ENCODE measurements around the gene STMP1.
"Not testable (repeated sequence)": the region's sequence is repeated elsewhere in the genome, so short reads cannot be mapped to it uniquely, and the experiment has no call there.

STMP1 gene

GRCh38 chr7:135650831-135651573 is 11.3 kb upstream of the STMP1 start:
- Mint-ChIP-seq H3K27me3 (no peaks in the 10 kb centered on the region), H3K36me3 (ENCODE audit: insufficient read depth) (peaks cover 21% of the 10 kb centered on the region), H3K27ac (peak overlapping the region in 1 of 2 donors; percentile 13), H3K4me1 (ENCODE audit: low read depth in 2 of 2) (no peaks in the 10 kb centered on the region), H3K4me3 (no peak overlapping the region), H3K9me3 (no peaks in the 10 kb centered on the region)
- ATAC-seq (replicated peaks) (no peak), DNase-seq (no peak)

GRCh38 chr7:135653340-135654080 is 8.8 kb upstream of the STMP1 start:
- Mint-ChIP-seq H3K27me3 (no peaks in the 10 kb centered on the region), H3K4me1 (ENCODE audit: low read depth in 2 of 2) (no peaks in the 10 kb centered on the region), H3K27ac (no peak overlapping the region), H3K4me3 (no peak overlapping the region), H3K9me3 (no peaks in the 10 kb centered on the region), H3K36me3 (ENCODE audit: insufficient read depth) (peaks cover 14% of the 10 kb centered on the region)
- DNase-seq (no peak), ATAC-seq (replicated peaks) (no peak)

GRCh38 chr7:135658564-135658963 is 3.8 kb upstream of the STMP1 start:
- Mint-ChIP-seq H3K4me3 (no peak overlapping the region), H3K36me3 (ENCODE audit: insufficient read depth) (peaks cover 18% of the 10 kb centered on the region), H3K27ac (no peak overlapping the region), H3K9me3 (peaks cover 0 to 5% of the 10 kb centered on the region in 2 donors), H3K4me1 (ENCODE audit: low read depth in 2 of 2) (peaks cover 8 to 10% of the 10 kb centered on the region in 2 donors), H3K27me3 (no peaks in the 10 kb centered on the region)
- no peak for ATAC-seq (replicated peaks)
- no peak for DNase-seq

GRCh38 chr7:135659159-135659846 is 3.0 kb upstream of the STMP1 start:
- Mint-ChIP-seq H3K36me3 (ENCODE audit: insufficient read depth) (peaks cover 21% of the 10 kb centered on the region), H3K27me3 (no peaks in the 10 kb centered on the region), H3K27ac (no peak overlapping the region), H3K4me3 (no peak overlapping the region), H3K4me1 (ENCODE audit: low read depth in 2 of 2) (peaks cover 14 to 17% of the 10 kb centered on the region in 2 donors), H3K9me3 (peaks cover 0 to 5% of the 10 kb centered on the region in 2 donors)
- DNase-seq (no peak), ATAC-seq (replicated peaks) (no peak)

- Mint-ChIP-seq H3K27ac (peak overlapping the region; percentile 92 to 95), H3K4me1 (ENCODE audit: low read depth in 2 of 2) (peaks cover 19 to 37% of the 10 kb centered on the region in 2 donors), H3K4me3 (peak overlapping the region; percentile 87 to 93), H3K36me3 (ENCODE audit: insufficient read depth) (peaks cover 21% of the 10 kb centered on the region), H3K27me3 (no peaks in the 10 kb centered on the region), H3K9me3 (peaks cover 0 to 5% of the 10 kb centered on the region in 2 donors)
- ATAC-seq (replicated peaks) (no peak), DNase-seq (no peak)
Measured at GRCh38 chr7:135661311-135662122, 797 bp upstream of the STMP1 start.

- Mint-ChIP-seq H3K9me3 (peaks cover 0 to 5% of the 10 kb centered on the region in 2 donors), H3K27ac (peak overlapping the region; percentile 92 to 95), H3K4me1 (ENCODE audit: low read depth in 2 of 2) (peaks cover 19 to 39% of the 10 kb centered on the region in 2 donors), H3K27me3 (no peaks in the 10 kb centered on the region), H3K36me3 (ENCODE audit: insufficient read depth) (peaks cover 21% of the 10 kb centered on the region), H3K4me3 (peak overlapping the region; percentile 87 to 93)
- ATAC-seq (replicated peaks) (no peak), DNase-seq (no peak)
Measured at GRCh38 chr7:135662123-135662372, 266 bp upstream of the STMP1 start.

- no peak for ATAC-seq (replicated peaks)
Measured at GRCh38 chr7:135664046-135664589, 1.8 kb downstream of the STMP1 start.

GRCh38 chr7:135665042-135665441 is 2.7 kb downstream of the STMP1 start:
- DNase-seq (no peak), ATAC-seq (replicated peaks) (no peak)
- Mint-ChIP-seq H3K27ac (peak overlapping the region; percentile 51 to 53), H3K36me3 (ENCODE audit: insufficient read depth) (peaks cover 21% of the 10 kb centered on the region), H3K4me3 (no peak overlapping the region), H3K27me3 (no peaks in the 10 kb centered on the region), H3K4me1 (ENCODE audit: low read depth in 2 of 2) (peaks cover 23 to 56% of the 10 kb centered on the region in 2 donors), H3K9me3 (peaks cover 0 to 5% of the 10 kb centered on the region in 2 donors)

More at GRCh38 chr7:135664046-135664589, 1.8 kb downstream of the STMP1 start:
- Mint-ChIP-seq H3K4me1 (ENCODE audit: low read depth in 2 of 2) (peaks cover 22 to 46% of the 10 kb centered on the region in 2 donors), H3K27ac (peak overlapping the region; percentile 65 to 77), H3K36me3 (ENCODE audit: insufficient read depth) (peaks cover 21% of the 10 kb centered on the region), H3K4me3 (peak overlapping the region; percentile 87 to 93), H3K27me3 (no peaks in the 10 kb centered on the region), H3K9me3 (peaks cover 0 to 5% of the 10 kb centered on the region in 2 donors)
- no peak for DNase-seq

- no peak for DNase-seq
- H3K27me3 Mint-ChIP-seq = no peaks in the 10 kb centered on the region
- H3K4me1 Mint-ChIP-seq (ENCODE audit: low read depth in 2 of 2) = peaks cover 25 to 61% of the 10 kb centered on the region in 2 donors
- peaks cover 21% of the 10 kb centered on the region for H3K36me3 Mint-ChIP-seq (ENCODE audit: insufficient read depth)
- no peak for ATAC-seq (replicated peaks)
- H3K4me3 Mint-ChIP-seq = no peak overlapping the region
- H3K27ac Mint-ChIP-seq = peak overlapping the region in 1 of 2 donors; percentile 38
- H3K9me3 Mint-ChIP-seq = peaks cover 0 to 5% of the 10 kb centered on the region in 2 donors
Measured at GRCh38 chr7:135666156-135666555, 3.8 kb downstream of the STMP1 start.

GRCh38 chr7:135666846-135667245 is 4.5 kb downstream of the STMP1 start:
- Mint-ChIP-seq H3K27ac (no peak overlapping the region), H3K36me3 (ENCODE audit: insufficient read depth) (peaks cover 14% of the 10 kb centered on the region), H3K4me1 (ENCODE audit: low read depth in 2 of 2) (peaks cover 22 to 56% of the 10 kb centered on the region in 2 donors), H3K4me3 (no peak overlapping the region), H3K9me3 (peaks cover 0 to 2% of the 10 kb centered on the region in 2 donors), H3K27me3 (no peaks in the 10 kb centered on the region)
- ATAC-seq (replicated peaks) = no peak
- DNase-seq = no peak

- not testable (repeated sequence) for H3K4me3 Mint-ChIP-seq; ATAC-seq (replicated peaks); H3K27me3 Mint-ChIP-seq; H3K9me3 Mint-ChIP-seq; DNase-seq; H3K36me3 Mint-ChIP-seq (ENCODE audit: insufficient read depth); H3K27ac Mint-ChIP-seq
- peaks cover 18 to 54% of the 10 kb centered on the region in 2 donors for H3K4me1 Mint-ChIP-seq (ENCODE audit: low read depth in 2 of 2)
Measured at GRCh38 chr7:135667626-135668025, 5.3 kb downstream of the STMP1 start.

GRCh38 chr7:135668852-135669395 is 6.6 kb downstream of the STMP1 start:
- ATAC-seq (replicated peaks); DNase-seq; H3K27me3 Mint-ChIP-seq; H3K4me3 Mint-ChIP-seq; H3K27ac Mint-ChIP-seq; H3K9me3 Mint-ChIP-seq: not testable (repeated sequence)
- H3K36me3 Mint-ChIP-seq (ENCODE audit: insufficient read depth) = peaks cover 11% of the 10 kb centered on the region
- peaks cover 13 to 57% of the 10 kb centered on the region in 2 donors for H3K4me1 Mint-ChIP-seq (ENCODE audit: low read depth in 2 of 2)

Measured in effector memory CD8-positive, alpha-beta T cell (primary cell).